PC-3 (cell line): ENCODE data around the gene CSMD2. TPM values are rescaled to one million over a fixed set of nuclear protein-coding genes. Genes with fewer than 3 reads are reported as not detected.

Source experiments
- ATAC-seq: fragments of 200-7000 bp; cut with Tn5 transposase; 2 replicates; pipeline ENCODE4 v1.9.1; 2020; ENCODE audit warnings: mild to moderate bottlenecking, moderate library complexity
- BruUV-seq: library from RNA; stranded (reverse); fragments of 400-500 nt; replicated peaks from 2 replicates; lab custom pipeline; 2021; lab: Mats Ljungman, UMichigan
- CTCF ChIA-PET: fragments of 300-600 bp; sonication (Branson Sonifier 250); formaldehyde crosslinking; loops from one replicate; lab custom pipeline; 2022; ENCODE audit warnings: antibody characterized with exemption; lab: Charles Lee
- POLR2A ChIA-PET: fragments of 300-600 bp; sonication (Branson Sonifier 250); formaldehyde crosslinking; loops from one replicate; lab custom pipeline; 2022; ENCODE audit warnings: antibody characterized with exemption; ENCODE audit not compliant: unreplicated experiment; lab: Charles Lee
- DNase-seq: peaks from one replicate; pipeline ENCODE4 v3.0.0-alpha.2; 2015
- H2AFZ ChIP-seq: fragments of 300-600 bp; sonication (generic); 2 replicates; pipeline ENCODE4 v1.6.0; 2016; ENCODE audit warnings: antibody characterized with exemption, low read length
- H3F3A ChIP-seq: fragments of 300-600 bp; sonication (generic); one replicate; pipeline ENCODE4 v1.6.0; 2017; ENCODE audit warnings: antibody characterized with exemption, low read length, control low read depth, mild to moderate bottlenecking; ENCODE audit not compliant: unreplicated experiment
- H3K27ac ChIP-seq: fragments of 300-600 bp; sonication (generic); 2 replicates; pipeline ENCODE4 v1.5.1; 2016; ENCODE audit warnings: mild to moderate bottlenecking, low read length
- H3K27me3 ChIP-seq: fragments of 300-600 bp; sonication (generic); 2 replicates; pipeline ENCODE4 v1.6.1; 2016; ENCODE audit warnings: low read length, mixed read lengths
- H3K36me3 ChIP-seq: fragments of 300-600 bp; sonication (generic); 2 replicates; pipeline ENCODE4 v1.6.1; 2016; ENCODE audit warnings: low read depth, mixed run types, low read length, mixed read lengths
- H3K4me1 ChIP-seq: fragments of 300-600 bp; sonication (generic); 2 replicates; pipeline ENCODE4 v1.5.1; 2016; ENCODE audit warnings: low read length; ENCODE audit not compliant: insufficient read depth
- H3K4me2 ChIP-seq: fragments of 300-600 bp; sonication (generic); 2 replicates; pipeline ENCODE4 v1.6.0; 2016; ENCODE audit warnings: low read length
- H3K4me3 ChIP-seq: fragments of 300-600 bp; sonication (generic); 2 replicates; pipeline ENCODE4 v1.5.1; 2016; ENCODE audit warnings: mild to moderate bottlenecking, low read length, mixed read lengths
- H3K79me2 ChIP-seq: fragments of 300-600 bp; sonication (generic); 2 replicates; pipeline ENCODE4 v1.6.1; 2017; ENCODE audit warnings: low read length, mixed read lengths
- H3K9ac ChIP-seq: fragments of 300-600 bp; sonication (generic); 2 replicates; pipeline ENCODE4 v1.6.0; 2016; ENCODE audit warnings: mild to moderate bottlenecking, low read length
- H3K9me2 ChIP-seq: fragments of 300-600 bp; sonication (generic); replicated peaks from 2 replicates; pipeline ENCODE4 v1.6.1; 2016; ENCODE audit warnings: mixed run types, low read length, mixed read lengths
- H3K9me3 ChIP-seq: fragments of 300-600 bp; sonication (generic); 2 replicates; pipeline ENCODE4 v1.6.1; 2016; ENCODE audit warnings: low read length, mixed read lengths
- H4K20me1 ChIP-seq: fragments of 300-600 bp; sonication (generic); 2 replicates; pipeline ENCODE4 v1.6.1; 2016; ENCODE audit warnings: low read length, mixed read lengths
- EZH2 ChIP-seq: fragments of 300-600 bp; sonication (generic); IDR thresholded peaks from one replicate; pipeline ENCODE4 v1.6.1; 2017; ENCODE audit warnings: antibody characterized with exemption, mild to moderate bottlenecking, low read length; ENCODE audit not compliant: unreplicated experiment
- EZH2phosphoT487 ChIP-seq: fragments of 300-600 bp; sonication (generic); IDR thresholded peaks from 2 replicates; pipeline ENCODE4 v1.6.1; 2018; ENCODE audit warnings: mild to moderate bottlenecking, antibody characterized with exemption, low read length, borderline replicate concordance
- intact Hi-C: fragments of 100-400 bp; cut with micrococcal nuclease; formaldehyde crosslinking; loops from 2 replicates; pipeline ENCODE4 v1.9.0; 2023
- total RNA-seq: library from RNA; depleted of rRNA; stranded (reverse); fragments of >200 nt; gene quantifications from 2 replicates; pipeline ENCODE4 v1.2.3, GENCODE V29; 2014
- TF ChIP-seq, protein P1 (sequence below): fragments of 300-600 bp; sonication (generic); conservative IDR thresholded peaks from 2 replicates; pipeline ENCODE4 v1.5.1; 2017; ENCODE audit warnings: antibody characterized with exemption, low read depth, mild to moderate bottlenecking, low read length

CSMD2 gene
- total RNA-seq, 1 experiment from 2014 or later = not detected

DNA sequence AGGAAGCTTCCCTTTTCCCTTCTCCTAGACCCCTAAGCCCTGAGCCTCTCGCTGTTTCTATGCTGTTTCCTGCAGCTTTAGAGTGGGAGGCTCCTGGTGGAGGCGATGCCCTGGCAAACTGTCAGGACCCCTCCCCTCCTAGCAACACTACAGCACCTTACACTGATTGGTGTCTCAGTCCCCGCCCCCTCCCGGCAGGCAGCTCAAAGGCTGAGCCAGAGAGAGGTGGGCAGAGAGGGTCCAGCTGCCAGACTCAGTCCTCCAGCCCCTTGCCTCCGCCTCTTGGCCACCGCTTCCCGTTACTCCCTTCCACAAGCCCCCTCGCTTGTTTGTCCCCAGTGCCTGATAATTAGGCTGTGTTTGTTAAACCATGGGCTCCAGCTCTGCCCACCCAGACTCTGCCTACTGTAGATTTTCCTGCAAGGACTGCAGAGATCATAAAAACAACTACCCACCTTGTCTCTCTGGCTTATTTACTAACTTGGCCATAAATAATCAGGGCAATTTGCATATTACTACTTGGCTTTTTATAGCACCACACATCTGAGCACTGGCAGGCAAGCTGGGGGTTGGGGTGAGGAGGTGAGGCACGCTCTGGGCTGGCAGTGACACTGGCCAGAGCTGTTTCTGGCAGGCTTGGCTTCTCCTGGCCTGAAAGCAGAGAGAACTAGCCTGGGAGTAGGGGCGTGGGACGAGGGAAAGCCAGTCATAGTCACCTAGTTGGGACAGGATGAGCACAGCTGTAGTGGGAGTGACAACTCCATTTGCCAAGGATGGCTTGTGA, 107.5 kb downstream of the CSMD2 start:
- intact Hi-C loops = no loop called here
- H3K9ac ChIP-seq = no peak overlapping the region
- H3K36me3 ChIP-seq = no peaks in the 10 kb centered on the region
- no peaks in the 10 kb centered on the region for H3K27me3 ChIP-seq
- no peak overlapping the region for H3K4me3 ChIP-seq
- ChIA-PET CTCF (no interaction called here), POLR2A (no interaction called here)
- no peak overlapping the region for H3K4me2 ChIP-seq
- no peak for ATAC-seq
- no peak overlapping the region for H3K27ac ChIP-seq
- no peaks in the 10 kb centered on the region for H4K20me1 ChIP-seq
- TF ChIP-seq EZH2 = no peak
- TF ChIP-seq, protein P1, sequence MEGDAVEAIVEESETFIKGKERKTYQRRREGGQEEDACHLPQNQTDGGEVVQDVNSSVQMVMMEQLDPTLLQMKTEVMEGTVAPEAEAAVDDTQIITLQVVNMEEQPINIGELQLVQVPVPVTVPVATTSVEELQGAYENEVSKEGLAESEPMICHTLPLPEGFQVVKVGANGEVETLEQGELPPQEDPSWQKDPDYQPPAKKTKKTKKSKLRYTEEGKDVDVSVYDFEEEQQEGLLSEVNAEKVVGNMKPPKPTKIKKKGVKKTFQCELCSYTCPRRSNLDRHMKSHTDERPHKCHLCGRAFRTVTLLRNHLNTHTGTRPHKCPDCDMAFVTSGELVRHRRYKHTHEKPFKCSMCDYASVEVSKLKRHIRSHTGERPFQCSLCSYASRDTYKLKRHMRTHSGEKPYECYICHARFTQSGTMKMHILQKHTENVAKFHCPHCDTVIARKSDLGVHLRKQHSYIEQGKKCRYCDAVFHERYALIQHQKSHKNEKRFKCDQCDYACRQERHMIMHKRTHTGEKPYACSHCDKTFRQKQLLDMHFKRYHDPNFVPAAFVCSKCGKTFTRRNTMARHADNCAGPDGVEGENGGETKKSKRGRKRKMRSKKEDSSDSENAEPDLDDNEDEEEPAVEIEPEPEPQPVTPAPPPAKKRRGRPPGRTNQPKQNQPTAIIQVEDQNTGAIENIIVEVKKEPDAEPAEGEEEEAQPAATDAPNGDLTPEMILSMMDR = no peak
- TF ChIP-seq EZH2phosphoT487 = no peak
- no peaks in the 10 kb centered on the region for H3K4me1 ChIP-seq
- no peaks in the 10 kb centered on the region for H3K9me3 ChIP-seq
- H3F3A ChIP-seq = no peaks in the 10 kb centered on the region
- no peaks in the 10 kb centered on the region for H3K9me2 ChIP-seq
- no TSS peak for BruUV-seq
- no peak overlapping the region for H2AFZ ChIP-seq
- H3K79me2 ChIP-seq = no peaks in the 10 kb centered on the region
- no peak for DNase-seq

DNA sequence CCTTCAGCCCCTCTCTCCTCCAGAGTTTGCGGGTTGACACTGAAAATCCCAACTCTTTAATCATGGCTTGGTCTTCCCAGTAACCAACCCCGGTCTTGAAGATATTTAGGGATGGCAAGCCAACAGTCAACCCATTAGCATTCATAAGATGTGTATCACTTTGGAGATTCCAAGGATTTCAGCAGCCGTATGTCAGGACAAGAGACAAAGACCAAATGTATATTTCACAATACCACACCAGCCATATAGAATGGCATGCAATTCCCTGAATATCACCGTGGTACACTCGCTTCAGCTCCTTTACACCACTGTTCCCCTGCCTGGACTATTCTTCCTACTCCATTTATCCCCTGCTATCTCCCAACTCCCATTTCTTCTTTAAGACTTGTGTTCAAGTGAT, 109.2 kb downstream of the CSMD2 start:
- CTCF ChIA-PET = no interaction called here
- ATAC-seq = no peak
- no peak overlapping the region for H3K27ac ChIP-seq
- H3K4me2 ChIP-seq = no peak overlapping the region
- H3K4me3 ChIP-seq = no peak overlapping the region
- POLR2A ChIA-PET = no interaction called here
- DNase-seq = no peak
- H4K20me1 ChIP-seq = no peaks in the 10 kb centered on the region
- no peaks in the 10 kb centered on the region for H3F3A ChIP-seq
- TF ChIP-seq, protein P1 = no peak
- no peak for TF ChIP-seq EZH2phosphoT487
- no peaks in the 10 kb centered on the region for H3K9me2 ChIP-seq
- intact Hi-C loops = no loop called here
- no peaks in the 10 kb centered on the region for H3K4me1 ChIP-seq
- H3K9me3 ChIP-seq = no peaks in the 10 kb centered on the region
- no peaks in the 10 kb centered on the region for H3K27me3 ChIP-seq
- H2AFZ ChIP-seq = no peak overlapping the region
- no TSS peak for BruUV-seq
- no peaks in the 10 kb centered on the region for H3K79me2 ChIP-seq
- H3K36me3 ChIP-seq = no peaks in the 10 kb centered on the region
- H3K9ac ChIP-seq = no peak overlapping the region

DNA sequence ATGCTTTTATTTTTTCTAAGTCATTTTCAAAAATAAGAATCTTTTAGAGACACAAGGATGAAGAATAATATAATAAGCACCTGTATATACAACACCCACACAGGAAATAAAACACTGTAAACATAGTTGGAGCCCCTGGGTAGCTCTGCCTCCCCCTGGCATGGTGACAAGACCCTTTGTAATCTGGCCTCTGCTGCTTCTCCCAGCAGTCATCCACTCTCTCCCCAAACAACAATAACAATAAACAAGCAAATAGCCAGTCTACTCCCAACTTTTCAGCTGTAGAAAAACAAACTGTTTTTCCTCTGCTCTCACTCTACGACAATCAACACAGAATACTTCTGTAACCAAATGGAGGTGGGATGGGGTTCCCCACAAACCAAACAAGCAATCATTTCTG, 110.1 kb downstream of the CSMD2 start:
- POLR2A ChIA-PET = no interaction called here
- no peak overlapping the region for H3K4me3 ChIP-seq
- H3K4me1 ChIP-seq = no peaks in the 10 kb centered on the region
- no peak for TF ChIP-seq EZH2phosphoT487
- TF ChIP-seq EZH2 = no peak
- TF ChIP-seq, protein P1 = no peak
- H3K9me2 ChIP-seq = no peaks in the 10 kb centered on the region
- no peak for DNase-seq
- CTCF ChIA-PET = no interaction called here
- H3K4me2 ChIP-seq = no peak overlapping the region
- H3K27ac ChIP-seq = no peak overlapping the region
- intact Hi-C loops = no loop called here
- H3K9me3 ChIP-seq = peaks cover 9% of the 10 kb centered on the region; the same call in 1 of the 2 replicates
- H3K27me3 ChIP-seq = no peaks in the 10 kb centered on the region
- no TSS peak for BruUV-seq
- ATAC-seq = no peak
- H2AFZ ChIP-seq = no peak overlapping the region
- H3F3A ChIP-seq = no peaks in the 10 kb centered on the region
- no peaks in the 10 kb centered on the region for H3K79me2 ChIP-seq
- H3K9ac ChIP-seq = no peak overlapping the region
- no peaks in the 10 kb centered on the region for H3K36me3 ChIP-seq
- H4K20me1 ChIP-seq = no peaks in the 10 kb centered on the region
